Stimulated activated CD8-positive, alpha-beta memory T cell treated with anti-CD3 and anti-CD28 coated beads, Interleukin-15, amount 100 ng/mL, for 1 hour (primary cell): ENCODE measurements around the gene CACNA2D3.
"Not testable (repeated sequence)": the region's sequence is repeated elsewhere in the genome, so short reads cannot be mapped to it uniquely, and the experiment has no call there.

Experiments
- DNase-seq: peaks from one replicate; pipeline ENCODE4 v3.0.0-alpha.2; 2020; ENCODE audit warnings: low read depth

Gene CACNA2D3

DNA sequence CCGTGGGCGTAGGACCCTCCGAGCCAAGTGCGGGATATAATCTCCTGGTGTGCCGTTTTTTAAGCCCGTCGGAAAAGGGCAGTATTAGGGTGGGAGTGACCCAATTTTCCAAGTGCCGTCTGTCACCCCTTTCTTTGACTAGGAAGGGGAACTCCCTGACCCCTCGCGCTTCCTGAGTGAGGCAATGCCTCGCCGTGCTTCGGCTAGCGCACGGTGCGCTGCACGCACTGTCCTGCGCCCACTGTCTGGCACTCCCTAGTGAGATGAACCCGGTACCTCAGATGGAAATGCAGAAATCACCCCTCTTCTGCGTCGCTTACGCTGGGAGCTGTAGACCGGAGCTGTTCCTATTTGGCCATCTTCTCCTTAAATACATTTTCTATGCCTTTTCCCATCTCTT is 342.2 kb downstream of the CACNA2D3 start:
- DNase-seq = not testable (repeated sequence)

DNA sequence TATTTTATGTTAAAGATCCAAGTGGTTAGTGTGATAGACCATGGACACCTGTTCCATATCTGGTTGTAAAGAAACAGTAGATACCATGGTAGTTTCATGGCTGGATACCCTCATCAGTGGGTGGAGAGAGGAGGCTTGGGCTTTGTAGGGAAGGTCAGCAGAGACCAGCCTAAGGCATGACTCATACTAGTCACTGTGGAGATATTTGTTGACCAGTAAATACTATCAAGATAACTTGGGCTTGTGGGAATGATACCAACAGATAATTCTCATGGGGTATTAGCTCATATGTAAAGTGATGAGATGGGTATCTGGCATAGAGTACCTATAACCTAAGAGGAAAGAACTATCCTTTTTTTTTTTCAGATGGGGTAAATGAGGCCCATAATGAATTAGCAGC is 354.5 kb downstream of the CACNA2D3 start:
- no peak for DNase-seq

- DNase-seq = no peak
Observed at GRCh38 chr3:54481606-54482365, 359.4 kb downstream of the CACNA2D3 start.

DNA sequence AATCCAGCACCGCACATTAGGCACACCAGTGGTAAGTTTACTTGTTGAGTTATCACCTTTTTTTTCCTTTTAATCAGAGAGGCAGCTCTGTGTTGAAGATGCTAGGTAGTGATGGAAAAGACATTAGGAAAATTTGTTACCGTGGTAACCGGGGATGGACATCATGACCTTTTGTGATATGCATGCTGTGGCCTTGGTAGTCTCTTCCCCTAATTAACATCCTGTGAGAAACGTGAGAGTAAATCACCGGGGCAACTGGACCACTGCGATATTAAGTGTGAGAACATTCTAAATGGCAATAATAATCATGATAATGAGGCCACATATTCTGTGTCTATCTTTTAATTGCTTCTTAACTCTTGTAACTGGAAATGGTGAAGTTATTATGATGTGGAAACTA is 362.0 kb downstream of the CACNA2D3 start:
- DNase-seq = no peak

DNA sequence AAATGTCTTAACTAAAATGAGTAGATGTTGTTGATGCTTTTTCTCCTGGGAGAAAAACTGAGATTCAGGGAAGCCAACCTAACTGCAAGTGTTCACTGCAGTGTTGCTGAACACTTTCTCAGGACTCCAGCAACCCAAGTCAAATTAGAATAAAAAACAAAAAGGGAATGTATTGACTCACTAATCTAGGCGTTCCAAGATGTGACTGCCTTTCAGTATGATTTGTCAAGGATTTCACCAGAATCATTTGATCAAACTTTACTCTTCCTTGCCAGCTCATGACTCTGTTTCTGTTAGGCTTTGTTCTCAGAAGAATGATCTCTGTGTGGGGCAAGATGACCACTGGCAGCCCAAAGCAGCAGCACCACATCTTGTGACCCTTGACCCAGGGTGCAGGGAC is 364.0 kb downstream of the CACNA2D3 start:
- DNase-seq = no peak

- no peak for DNase-seq
Observed at GRCh38 chr3:54488297-54488696, 365.9 kb downstream of the CACNA2D3 start.

- DNase-seq = no peak
Observed at GRCh38 chr3:54494209-54494608, 371.9 kb downstream of the CACNA2D3 start.

GRCh38 chr3:54506603-54507002 is 384.3 kb downstream of the CACNA2D3 start:
- DNase-seq = no peak

GRCh38 chr3:54507876-54508460 is 385.6 kb downstream of the CACNA2D3 start:
- DNase-seq = no peak

DNA sequence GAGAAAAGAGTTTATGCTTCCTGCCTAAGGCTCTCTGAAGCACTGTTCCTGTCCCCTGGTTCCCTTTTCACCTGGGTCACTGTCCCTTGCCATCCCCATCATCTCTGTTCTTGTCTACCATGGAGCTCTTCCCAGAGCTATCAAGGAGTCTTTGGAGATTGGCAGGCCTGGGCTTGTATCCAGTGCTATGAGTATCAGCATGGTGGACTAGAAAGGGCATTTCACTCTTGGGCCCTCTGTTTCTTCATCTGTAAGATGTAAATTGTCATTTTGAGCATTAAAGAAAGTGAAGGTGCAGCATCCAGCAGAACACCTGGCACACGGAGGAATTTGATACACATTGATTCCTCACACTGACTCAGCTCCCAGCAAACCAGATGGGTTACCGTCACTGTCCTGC is 388.2 kb downstream of the CACNA2D3 start:
- DNase-seq = no peak

DNA sequence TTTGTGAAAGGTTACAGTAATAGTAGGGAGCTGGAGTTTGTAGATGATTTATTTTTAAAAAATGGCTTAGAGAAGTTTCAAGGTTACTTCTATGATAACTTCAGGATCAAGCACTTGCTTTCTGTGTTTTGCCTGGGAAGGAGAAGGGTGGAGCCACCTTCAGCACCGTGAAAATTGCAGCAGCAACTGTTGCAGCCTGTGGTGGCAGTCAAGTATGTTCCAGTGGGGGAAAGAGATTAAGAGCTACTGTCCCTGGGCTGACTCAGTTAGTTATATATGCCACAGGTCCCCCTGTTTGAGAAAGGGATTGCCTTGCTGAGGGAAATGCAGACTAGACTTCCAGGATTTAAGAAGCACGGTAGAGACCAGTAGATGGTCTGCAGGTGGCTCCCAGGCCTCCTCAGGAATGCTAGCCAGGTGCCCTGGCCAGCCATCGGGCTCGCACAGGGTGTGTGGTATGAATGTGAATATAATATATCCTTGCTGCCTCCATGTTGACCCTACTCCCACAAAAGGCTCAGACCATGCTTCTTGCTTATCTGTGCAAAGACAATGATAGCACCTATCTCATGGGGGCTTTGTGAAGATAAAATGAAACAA is 389.5 kb downstream of the CACNA2D3 start:
- DNase-seq = no peak

DNA sequence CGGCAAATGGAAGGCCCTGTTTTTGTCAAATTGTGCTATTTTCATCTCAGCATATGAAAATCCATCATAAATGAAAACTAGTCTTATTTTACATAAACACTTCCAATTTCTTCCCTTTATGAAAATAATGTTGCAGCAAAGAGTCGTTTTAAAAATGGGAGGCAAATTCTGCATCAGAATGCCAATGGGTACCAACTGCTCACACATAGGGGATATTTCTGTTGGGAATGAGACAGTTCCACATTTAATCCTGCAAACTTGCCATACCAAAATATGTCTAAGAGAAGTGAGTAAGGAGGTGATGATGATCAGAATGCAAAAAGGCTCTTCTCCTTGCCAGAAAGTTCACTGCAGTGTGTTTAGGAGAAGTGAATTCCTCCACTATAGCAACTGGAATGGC is 391.7 kb downstream of the CACNA2D3 start:
- no peak for DNase-seq

DNA sequence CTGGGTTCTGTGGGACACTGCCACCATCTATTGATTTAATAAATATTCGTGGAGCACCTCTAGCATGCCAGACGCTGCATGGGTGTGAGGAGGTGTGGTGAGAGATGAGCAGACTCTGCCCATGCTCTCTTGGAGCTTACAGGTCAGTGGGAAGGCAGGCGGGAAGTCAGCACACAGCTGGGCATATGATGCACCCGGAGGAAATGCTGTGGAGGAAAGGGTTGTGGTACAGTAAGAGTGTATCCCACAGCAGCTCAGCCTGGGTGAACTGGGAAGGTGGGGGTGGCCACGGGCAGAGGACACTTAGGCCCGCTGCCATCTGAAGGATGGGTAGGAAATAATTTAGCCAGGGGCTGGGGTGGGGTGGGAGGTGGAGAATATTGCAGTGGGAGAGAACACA is 392.1 kb downstream of the CACNA2D3 start:
- no peak for DNase-seq

DNA sequence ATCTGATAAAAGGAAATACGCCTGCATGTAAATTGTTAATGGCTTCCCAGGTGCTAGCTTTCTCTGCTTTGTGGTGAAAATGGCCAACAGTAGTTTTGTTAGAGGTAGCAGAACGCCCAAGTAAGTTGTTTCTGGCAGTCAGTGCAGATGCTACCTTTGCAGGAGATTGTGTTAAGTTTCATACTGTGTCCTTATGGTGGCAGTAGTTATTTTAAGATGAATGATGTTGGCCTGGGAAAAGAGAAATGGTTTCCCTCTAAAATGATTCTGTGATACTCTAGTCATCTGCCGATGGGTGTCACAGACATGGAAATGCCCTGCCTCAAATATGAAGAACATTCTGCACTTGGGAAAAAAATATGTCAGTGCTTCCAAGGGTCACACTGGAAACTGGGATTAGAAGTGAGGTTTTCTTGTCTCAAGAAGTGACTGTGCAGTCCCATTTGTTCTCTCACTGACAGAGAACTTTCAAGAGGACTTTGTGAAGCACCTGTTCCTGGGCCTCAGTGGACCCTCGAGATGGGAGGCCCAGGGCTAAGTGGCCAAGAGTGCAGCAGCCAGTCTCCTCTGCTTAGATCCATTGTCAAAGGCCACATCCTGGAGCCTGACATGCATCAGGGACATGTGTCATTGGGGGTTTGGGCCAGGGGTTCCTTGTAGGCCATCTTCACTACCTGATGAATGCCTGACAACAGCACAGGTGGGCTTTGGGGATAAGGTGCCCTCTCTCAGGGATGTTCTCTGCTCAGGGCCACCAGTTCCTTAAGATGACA is 393.3 kb downstream of the CACNA2D3 start:
- DNase-seq = no peak

- no peak for DNase-seq
Observed at GRCh38 chr3:54517424-54517823, 395.1 kb downstream of the CACNA2D3 start.

- DNase-seq = no peak
Observed at GRCh38 chr3:54518011-54518675, 395.8 kb downstream of the CACNA2D3 start.

GRCh38 chr3:54519493-54519892 is 397.1 kb downstream of the CACNA2D3 start:
- no peak for DNase-seq

GRCh38 chr3:54520060-54520459 is 397.7 kb downstream of the CACNA2D3 start:
- no peak for DNase-seq

- no peak for DNase-seq
Observed at GRCh38 chr3:54527521-54527920, 405.2 kb downstream of the CACNA2D3 start.

DNA sequence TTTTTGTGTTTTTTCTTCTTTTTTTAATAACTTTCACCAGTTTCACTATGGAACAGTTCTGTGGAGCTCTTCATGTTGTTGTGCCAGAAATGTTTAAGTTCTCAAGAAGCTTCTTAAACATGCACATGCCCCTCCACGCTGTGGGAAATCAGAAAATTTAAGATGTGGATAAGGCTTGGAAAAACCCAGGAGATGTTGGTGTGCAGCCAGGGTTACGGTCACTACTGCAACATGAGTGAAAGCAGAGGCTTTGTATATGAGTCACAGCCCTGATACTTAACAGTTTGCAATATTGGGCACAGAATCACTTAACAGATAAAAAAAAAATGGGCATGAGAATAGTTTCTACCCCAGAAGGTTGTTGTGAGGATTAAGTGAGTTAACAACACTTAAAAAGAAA is 405.6 kb downstream of the CACNA2D3 start:
- DNase-seq = no peak

DNA sequence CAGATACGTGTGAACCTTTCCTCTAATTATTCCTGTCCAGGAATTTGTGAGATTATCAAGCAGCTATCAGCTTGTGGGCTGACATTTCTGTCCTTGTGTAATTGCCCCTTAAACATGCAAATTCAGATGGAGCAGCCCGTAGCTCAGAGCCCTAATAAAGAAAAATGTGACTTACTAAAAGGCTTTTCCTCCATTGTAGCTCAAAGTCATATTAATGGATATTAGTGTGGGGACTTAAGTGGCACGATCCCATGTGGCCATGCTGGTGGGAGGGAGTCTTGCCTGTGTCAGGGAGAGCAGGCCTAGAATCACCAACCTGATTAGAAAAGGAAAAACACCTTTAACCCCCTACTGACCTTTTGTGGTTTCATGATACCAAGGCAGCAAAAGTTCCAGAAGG is 406.3 kb downstream of the CACNA2D3 start:
- DNase-seq = no peak

DNA sequence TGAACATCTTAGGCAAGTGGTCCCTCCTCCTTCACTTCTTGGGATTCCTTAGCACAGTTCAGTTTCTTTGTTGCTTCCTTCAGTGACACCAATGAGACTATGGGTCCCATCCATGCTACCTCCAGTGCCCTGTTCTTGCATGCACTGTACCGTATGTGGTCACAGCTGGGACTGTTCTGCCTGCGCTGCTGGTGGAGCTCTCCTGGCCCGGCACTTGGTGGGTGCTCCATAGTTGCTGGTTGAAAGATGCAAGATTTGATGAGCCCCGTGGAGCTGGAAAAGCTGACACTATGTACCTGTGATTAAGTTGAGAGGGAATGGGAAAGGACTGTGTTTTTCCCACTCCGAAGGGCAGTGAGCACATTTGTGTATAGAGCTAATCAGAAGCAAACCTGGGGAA is 407.7 kb downstream of the CACNA2D3 start:
- no peak for DNase-seq
